H7 (cell line): ENCODE results near the gene BCAN. TPM values are rescaled to one million over a fixed set of nuclear protein-coding genes. Genes with fewer than 3 reads are reported as not detected.
A peak's percentile ranks its signal among the peaks of the same experiment; 100 is the strongest.

ENCODE experiments used
- DNase-seq: peaks from one replicate; pipeline ENCODE4 v3.0.0; 2012
- H3K27me3 ChIP-seq: 2 replicates; pipeline ENCODE4 v1.6.0; 2011; ENCODE audit warnings: mild to moderate bottlenecking, low read length; ENCODE audit not compliant: control insufficient read depth, insufficient read depth
- H3K36me3 ChIP-seq: replicated peaks from 2 replicates; pipeline ENCODE4 v1.5.1; 2011; ENCODE audit warnings: low read length; ENCODE audit not compliant: control insufficient read depth, insufficient read depth
- H3K4me3 ChIP-seq: 2 replicates; pipeline ENCODE4 v1.5.1; 2011; ENCODE audit warnings: low read depth, mild to moderate bottlenecking, control low read depth, low read length, moderate library complexity; ENCODE audit not compliant: insufficient read depth
- total RNA-seq: library from RNA; depleted of rRNA; stranded (reverse); fragments of >200 nt; shearing (Covaris generic); gene quantifications from 2 replicates; pipeline ENCODE4 v1.2.3, GENCODE V29; 2014

The BCAN gene
- total RNA-seq, 1 experiment from 2014 or later = 1.7 TPM

GRCh38 chr1:156644640-156645039 lies 2.7 kb downstream of the BCAN start:
- Histone ChIP-seq H3K36me3 (no peaks in the 10 kb centered on the region), H3K4me3 (no peak overlapping the region), H3K27me3 (peaks cover 87% of the 10 kb centered on the region)
- no peak for DNase-seq

- DNase-seq = peak; percentile 35
- H3K27me3 ChIP-seq = peaks cover 87% of the 10 kb centered on the region
- no peaks in the 10 kb centered on the region for H3K36me3 ChIP-seq
- H3K4me3 ChIP-seq = no peak overlapping the region
Measured at GRCh38 chr1:156645056-156645455, 3.1 kb downstream of the BCAN start.

- H3K4me3 ChIP-seq = no peak overlapping the region
- H3K36me3 ChIP-seq = no peaks in the 10 kb centered on the region
- H3K27me3 ChIP-seq = peaks cover 85% of the 10 kb centered on the region
- peak; percentile 28 for DNase-seq
Measured at GRCh38 chr1:156645666-156646065, 3.7 kb downstream of the BCAN start.

GRCh38 chr1:156646738-156647211 lies 4.9 kb downstream of the BCAN start:
- no peak for DNase-seq
- no peak overlapping the region for H3K4me3 ChIP-seq
- peaks cover 82% of the 10 kb centered on the region for H3K27me3 ChIP-seq
- H3K36me3 ChIP-seq = no peaks in the 10 kb centered on the region

GRCh38 chr1:156647351-156647750 lies 5.4 kb downstream of the BCAN start:
- H3K27me3 ChIP-seq = peaks cover 79% of the 10 kb centered on the region
- peak; percentile 40 for DNase-seq
- no peak overlapping the region for H3K4me3 ChIP-seq
- H3K36me3 ChIP-seq = no peaks in the 10 kb centered on the region

- no peak overlapping the region for H3K4me3 ChIP-seq
- H3K36me3 ChIP-seq = no peaks in the 10 kb centered on the region
- peaks cover 72% of the 10 kb centered on the region for H3K27me3 ChIP-seq
- DNase-seq = peak; percentile 22
Measured at GRCh38 chr1:156648496-156648895, 6.6 kb downstream of the BCAN start.

GRCh38 chr1:156648951-156649350 lies 7.0 kb downstream of the BCAN start:
- peak; percentile 57 for DNase-seq
- Histone ChIP-seq H3K4me3 (no peak overlapping the region), H3K36me3 (no peaks in the 10 kb centered on the region), H3K27me3 (peaks cover 71% of the 10 kb centered on the region)

GRCh38 chr1:156652131-156652991 lies 10.4 kb downstream of the BCAN start:
- no peak overlapping the region for H3K4me3 ChIP-seq
- peaks cover 71% of the 10 kb centered on the region for H3K27me3 ChIP-seq
- peak; percentile 89 for DNase-seq
- H3K36me3 ChIP-seq = no peaks in the 10 kb centered on the region

- Histone ChIP-seq H3K27me3 (peaks cover 70% of the 10 kb centered on the region), H3K4me3 (no peak overlapping the region), H3K36me3 (no peaks in the 10 kb centered on the region)
- DNase-seq = no peak
Measured at GRCh38 chr1:156652992-156653355, 11.1 kb downstream of the BCAN start.

GRCh38 chr1:156654700-156655099 lies 12.8 kb downstream of the BCAN start:
- Histone ChIP-seq H3K36me3 (no peaks in the 10 kb centered on the region), H3K27me3 (peaks cover 67% of the 10 kb centered on the region), H3K4me3 (no peak overlapping the region)
- DNase-seq = peak; percentile 57

- no peak overlapping the region for H3K4me3 ChIP-seq
- no peak for DNase-seq
- H3K36me3 ChIP-seq = no peaks in the 10 kb centered on the region
- H3K27me3 ChIP-seq = peaks cover 62% of the 10 kb centered on the region
Measured at GRCh38 chr1:156655151-156655903, 13.4 kb downstream of the BCAN start.

- peaks cover 61% of the 10 kb centered on the region for H3K27me3 ChIP-seq
- no peaks in the 10 kb centered on the region for H3K36me3 ChIP-seq
- no peak overlapping the region for H3K4me3 ChIP-seq
- DNase-seq = peak; percentile 63
Measured at GRCh38 chr1:156655904-156656516, 14.1 kb downstream of the BCAN start.

GRCh38 chr1:156656806-156657740 lies 15.2 kb downstream of the BCAN start:
- Histone ChIP-seq H3K27me3 (peaks cover 53% of the 10 kb centered on the region), H3K36me3 (no peaks in the 10 kb centered on the region), H3K4me3 (peak overlapping the region; percentile 41)
- peak; percentile 95 for DNase-seq
